Left ventricle myocardium inferior (tissue), 1 donor: ENCODE measurements around the gene LDB1. TPM values are rescaled to one million over a fixed set of nuclear protein-coding genes. Genes with fewer than 3 reads are reported as not detected.
A peak's percentile ranks its signal among the peaks of the same experiment; 100 is the strongest.

ENCODE experiments used
- DNase-seq: peaks from one replicate; pipeline ENCODE4 v3.0.0-alpha.2; 2020
- H3K27ac ChIP-seq: fragments of 200-600 bp; replicated peaks from 2 replicates; pipeline ENCODE4 v1.8.0; 2021
- H3K27me3 ChIP-seq: fragments of 200-600 bp; 2 replicates; pipeline ENCODE4 v1.8.0; 2021; ENCODE audit warnings: low read depth
- H3K36me3 ChIP-seq: fragments of 200-600 bp; 2 replicates; pipeline ENCODE4 v1.8.0; 2021
- H3K4me1 ChIP-seq: fragments of 200-600 bp; 2 replicates; pipeline ENCODE4 v1.8.0; 2021
- H3K4me3 ChIP-seq: fragments of 200-600 bp; 2 replicates; pipeline ENCODE4 v1.8.0; 2021; ENCODE audit warnings: mild to moderate bottlenecking, moderate library complexity
- H3K9me3 ChIP-seq: fragments of 200-600 bp; replicated peaks from 2 replicates; pipeline ENCODE4 v1.8.0; 2021
- intact Hi-C: fragments of 100-400 bp; cut with micrococcal nuclease; formaldehyde crosslinking; loops from one replicate; pipeline ENCODE4 v1.11.0; 2022
- total RNA-seq: library from RNA; stranded (reverse); fragmentation: NEBNext Ultra II Directional; extraction: Animal tissue kit (Norgen Biotek cat#: 25700); gene quantifications from one replicate; pipeline ENCODE4 v1.2.1, GENCODE V29; 2021
- TF ChIP-seq, protein P1 (sequence below): fragments of 200-600 bp; IDR thresholded peaks from 2 replicates; pipeline ENCODE4 v1.8.0; 2021; ENCODE audit warnings: antibody characterized with exemption, mild to moderate bottlenecking, borderline replicate concordance
- donor health status: DM: no; HTN: yes; CAD: no; lungs with severe emphysema.

LDB1 gene
- total RNA-seq, 1 donor from 2014 or later: 52.2 TPM

DNA sequence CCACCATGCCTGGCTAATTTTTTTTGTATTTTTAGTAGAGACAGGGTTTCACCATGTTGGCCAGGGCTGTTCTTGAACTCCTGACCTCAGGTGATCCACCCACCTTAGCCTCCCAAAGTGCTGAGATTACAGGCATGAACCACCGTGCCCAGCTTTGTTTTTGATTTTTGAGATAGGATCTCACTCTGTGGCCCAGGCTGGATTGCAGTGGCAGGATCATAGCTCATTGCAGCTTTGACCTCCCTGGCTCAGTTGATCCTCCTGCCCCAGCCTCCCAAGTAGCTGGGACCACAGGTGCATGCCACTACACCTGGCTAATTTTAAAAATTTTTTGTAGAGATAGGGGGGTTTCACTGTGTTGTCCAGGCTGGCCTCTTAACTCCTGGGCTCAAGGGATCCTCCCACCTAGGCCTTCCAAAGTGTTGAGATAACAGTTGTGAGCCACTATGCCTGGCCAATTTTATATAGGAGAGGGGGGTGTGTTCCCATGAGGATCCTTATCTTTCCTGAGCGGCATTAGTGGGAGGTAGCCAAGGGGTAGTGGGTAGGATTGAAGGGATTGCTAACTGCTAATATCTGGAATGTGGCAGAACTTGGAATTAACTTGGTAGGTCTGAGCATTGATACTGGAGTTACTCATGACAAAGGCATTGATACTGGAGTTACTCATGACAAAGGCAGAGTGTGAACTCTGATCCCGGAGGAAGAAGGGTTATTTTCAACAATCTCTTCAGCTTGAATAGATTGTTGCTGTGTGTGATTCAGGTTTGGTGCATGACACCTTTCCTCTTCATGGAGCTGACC, 31.0 kb upstream of the LDB1 start:
- intact Hi-C loops: no loop called here

DNA sequence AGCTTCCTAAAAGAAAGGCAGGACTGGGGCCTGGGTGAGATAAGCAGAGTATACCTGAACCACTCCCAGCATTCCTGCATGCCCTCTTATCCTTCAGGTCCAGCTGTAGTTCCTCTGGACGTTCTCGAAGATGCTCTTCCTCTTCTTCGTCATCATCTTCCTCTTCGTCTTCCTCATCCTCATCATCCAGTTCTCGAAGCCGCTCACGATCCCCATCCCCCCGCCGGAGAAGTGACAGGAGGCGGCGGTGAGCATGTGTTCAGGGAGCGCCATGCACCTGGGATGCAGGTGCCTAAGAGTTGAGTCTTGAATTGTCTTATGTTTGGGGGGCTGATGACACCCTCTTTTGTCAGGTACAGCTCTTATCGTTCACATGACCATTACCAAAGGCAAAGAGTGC, 28.1 kb upstream of the LDB1 start:
- TF ChIP-seq, protein P1, sequence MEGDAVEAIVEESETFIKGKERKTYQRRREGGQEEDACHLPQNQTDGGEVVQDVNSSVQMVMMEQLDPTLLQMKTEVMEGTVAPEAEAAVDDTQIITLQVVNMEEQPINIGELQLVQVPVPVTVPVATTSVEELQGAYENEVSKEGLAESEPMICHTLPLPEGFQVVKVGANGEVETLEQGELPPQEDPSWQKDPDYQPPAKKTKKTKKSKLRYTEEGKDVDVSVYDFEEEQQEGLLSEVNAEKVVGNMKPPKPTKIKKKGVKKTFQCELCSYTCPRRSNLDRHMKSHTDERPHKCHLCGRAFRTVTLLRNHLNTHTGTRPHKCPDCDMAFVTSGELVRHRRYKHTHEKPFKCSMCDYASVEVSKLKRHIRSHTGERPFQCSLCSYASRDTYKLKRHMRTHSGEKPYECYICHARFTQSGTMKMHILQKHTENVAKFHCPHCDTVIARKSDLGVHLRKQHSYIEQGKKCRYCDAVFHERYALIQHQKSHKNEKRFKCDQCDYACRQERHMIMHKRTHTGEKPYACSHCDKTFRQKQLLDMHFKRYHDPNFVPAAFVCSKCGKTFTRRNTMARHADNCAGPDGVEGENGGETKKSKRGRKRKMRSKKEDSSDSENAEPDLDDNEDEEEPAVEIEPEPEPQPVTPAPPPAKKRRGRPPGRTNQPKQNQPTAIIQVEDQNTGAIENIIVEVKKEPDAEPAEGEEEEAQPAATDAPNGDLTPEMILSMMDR: no peak

More for the DNA sequence above, 31.0 kb upstream of the LDB1 start:
- peak overlapping the region; percentile 83 for H3K4me3 ChIP-seq
- H3K27me3 ChIP-seq: no peaks in the 10 kb centered on the region
- H3K36me3 ChIP-seq: peaks cover 51% of the 10 kb centered on the region
- no peaks in the 10 kb centered on the region for H3K9me3 ChIP-seq
- DNase-seq: no peak
- H3K27ac ChIP-seq: peak overlapping the region; percentile 92
- H3K4me1 ChIP-seq: peaks cover 29% of the 10 kb centered on the region
- TF ChIP-seq, protein P1: no peak

DNA sequence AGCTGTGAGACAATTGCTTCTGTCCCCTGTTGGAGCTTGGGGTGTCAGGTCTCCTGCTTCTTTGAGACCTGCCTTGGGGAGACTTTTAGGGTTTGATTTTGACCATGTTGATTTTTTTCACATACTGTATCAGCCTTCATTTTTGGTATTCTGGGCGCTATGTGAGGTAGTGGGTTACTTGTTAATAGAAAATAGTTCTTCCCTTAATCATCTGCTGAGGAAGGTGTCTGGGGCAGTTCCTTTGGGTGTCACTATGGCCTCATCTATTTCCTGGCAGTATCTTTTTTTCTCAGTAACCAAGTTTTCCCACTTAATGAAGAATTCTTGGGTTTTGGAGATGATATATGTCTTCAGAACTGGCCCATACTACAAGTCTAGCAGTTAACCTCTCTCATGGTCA, 27.4 kb upstream of the LDB1 start:
- peaks cover 73% of the 10 kb centered on the region for H3K36me3 ChIP-seq
- H3K4me3 ChIP-seq: no peak overlapping the region
- H3K27me3 ChIP-seq: no peaks in the 10 kb centered on the region
- DNase-seq: no peak
- H3K4me1 ChIP-seq: peaks cover 9% of the 10 kb centered on the region
- TF ChIP-seq, protein P1: no peak
- H3K27ac ChIP-seq: no peak overlapping the region
- intact Hi-C loops: no loop called here
- no peaks in the 10 kb centered on the region for H3K9me3 ChIP-seq

More for the DNA sequence above, 28.1 kb upstream of the LDB1 start:
- peaks cover 66% of the 10 kb centered on the region for H3K36me3 ChIP-seq
- H3K27me3 ChIP-seq: no peaks in the 10 kb centered on the region
- intact Hi-C loops: no loop called here
- no peaks in the 10 kb centered on the region for H3K9me3 ChIP-seq
- H3K27ac ChIP-seq: no peak overlapping the region
- DNase-seq: no peak
- peaks cover 16% of the 10 kb centered on the region for H3K4me1 ChIP-seq
- no peak overlapping the region for H3K4me3 ChIP-seq

DNA sequence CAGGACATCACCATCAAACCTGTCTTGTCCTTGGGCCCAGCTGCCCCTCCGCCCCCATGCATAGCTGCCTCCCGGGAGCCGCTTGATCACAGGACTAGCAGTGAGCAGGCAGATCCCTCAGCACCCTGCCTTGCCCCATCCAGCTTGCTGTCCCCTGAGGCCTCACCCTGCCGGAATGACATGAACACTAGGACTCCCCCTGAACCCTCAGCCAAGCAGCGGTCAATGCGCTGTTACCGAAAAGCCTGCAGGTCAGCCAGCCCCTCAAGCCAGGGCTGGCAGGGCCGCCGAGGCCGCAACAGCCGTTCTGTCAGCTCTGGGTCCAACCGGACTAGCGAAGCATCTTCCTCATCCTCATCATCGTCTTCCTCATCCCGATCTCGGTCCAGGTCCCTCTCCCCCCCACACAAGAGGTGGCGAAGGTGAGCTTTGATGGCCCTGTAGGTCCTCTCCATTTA, 26.8 kb upstream of the LDB1 start:
- Histone ChIP-seq H3K36me3 (peaks cover 75% of the 10 kb centered on the region), H3K4me3 (no peak overlapping the region), H3K27ac (no peak overlapping the region), H3K9me3 (no peaks in the 10 kb centered on the region), H3K27me3 (no peaks in the 10 kb centered on the region), H3K4me1 (peaks cover 6% of the 10 kb centered on the region)
- TF ChIP-seq, protein P1: no peak
- no peak for DNase-seq
- intact Hi-C loops: no loop called here

DNA sequence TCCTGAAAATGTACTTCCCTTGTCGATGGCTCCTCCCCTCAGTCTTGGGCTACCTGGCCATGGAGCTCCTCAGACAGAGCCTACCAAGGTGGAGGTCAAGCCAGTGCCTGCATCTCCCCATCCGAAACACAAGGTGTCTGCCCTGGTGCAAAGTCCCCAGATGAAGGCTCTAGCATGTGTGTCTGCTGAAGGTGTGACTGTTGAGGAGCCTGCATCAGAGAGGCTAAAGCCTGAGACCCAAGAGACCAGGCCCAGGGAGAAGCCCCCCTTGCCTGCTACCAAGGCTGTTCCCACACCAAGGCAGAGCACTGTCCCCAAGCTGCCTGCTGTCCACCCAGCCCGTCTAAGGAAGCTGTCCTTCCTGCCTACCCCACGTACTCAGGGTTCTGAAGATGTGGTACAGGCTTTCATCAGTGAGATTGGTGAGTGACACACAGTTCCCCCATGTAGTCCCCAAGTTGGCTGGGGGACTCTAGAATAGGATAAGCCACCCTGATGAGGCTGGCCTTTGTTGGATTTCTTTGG, 21.5 kb upstream of the LDB1 start:
- intact Hi-C loops: no loop called here
- DNase-seq: no peak
- no peaks in the 10 kb centered on the region for H3K9me3 ChIP-seq
- H3K4me3 ChIP-seq: no peak overlapping the region
- H3K27ac ChIP-seq: no peak overlapping the region
- H3K27me3 ChIP-seq: no peaks in the 10 kb centered on the region
- peaks cover 17% of the 10 kb centered on the region for H3K4me1 ChIP-seq
- TF ChIP-seq, protein P1: no peak
- H3K36me3 ChIP-seq: peaks cover 81% of the 10 kb centered on the region
